Right atrium auricular region (tissue), 2 donors: Measurements from ENCODE around the gene ACOX2. TPM values are rescaled to one million over a fixed set of nuclear protein-coding genes. Genes with fewer than 3 reads are reported as not detected.

Experiments
- DNase-seq: peaks from one replicate; pipeline ENCODE4 v3.0.0-alpha.2; 2019; ENCODE audit warnings: low spot score
- H3K27ac ChIP-seq, 2 donors: fragments of 200-600 bp; sonication (generic); 1 replicate in 1 of 2; 2 replicates in 1 of 2; pipeline ENCODE4 v1.5.1; 2016 to 2019
- H3K27me3 ChIP-seq, 2 donors: fragments of 200-600 bp; sonication (generic); one replicate each; pipeline versions ENCODE4 v1.5.1 to v1.6.0; 2017 to 2019
- H3K36me3 ChIP-seq: fragments of 200-600 bp; sonication (generic); one replicate; pipeline ENCODE4 v1.5.1; 2016
- H3K4me1 ChIP-seq, 2 donors: fragments of 200-600 bp; sonication (generic); one replicate each; pipeline versions ENCODE4 v1.5.1 to v1.6.0; 2017 to 2019
- H3K4me3 ChIP-seq, 2 donors: fragments of 200-600 bp; sonication (generic); 1 replicate in 1 of 2; 2 replicates in 1 of 2; pipeline ENCODE4 v1.5.1; 2017 to 2019; ENCODE audit warnings: mild to moderate bottlenecking in 1 of 2, moderate library complexity in 1 of 2
- H3K9me3 ChIP-seq, 2 donors: fragments of 200-600 bp; sonication (generic); one replicate each; pipeline ENCODE4 v1.5.1; 2019
- total RNA-seq, 2 donors: library from RNA; depleted of rRNA; stranded (reverse); fragments of >200 nt; gene quantifications; one replicate each; pipeline ENCODE4 v1.1.0, GENCODE V29; 2016
- TF ChIP-seq, protein P1 (sequence below), 2 donors: fragments of 200-600 bp; sonication (generic); IDR thresholded peaks; one replicate each; pipeline ENCODE4 v1.5.1; 2019; ENCODE audit warnings: antibody characterized with exemption in 2 of 2

Gene ACOX2
- total RNA-seq, 2 donors from 2014 or later, result 11.5 to 30.2 TPM

DNA sequence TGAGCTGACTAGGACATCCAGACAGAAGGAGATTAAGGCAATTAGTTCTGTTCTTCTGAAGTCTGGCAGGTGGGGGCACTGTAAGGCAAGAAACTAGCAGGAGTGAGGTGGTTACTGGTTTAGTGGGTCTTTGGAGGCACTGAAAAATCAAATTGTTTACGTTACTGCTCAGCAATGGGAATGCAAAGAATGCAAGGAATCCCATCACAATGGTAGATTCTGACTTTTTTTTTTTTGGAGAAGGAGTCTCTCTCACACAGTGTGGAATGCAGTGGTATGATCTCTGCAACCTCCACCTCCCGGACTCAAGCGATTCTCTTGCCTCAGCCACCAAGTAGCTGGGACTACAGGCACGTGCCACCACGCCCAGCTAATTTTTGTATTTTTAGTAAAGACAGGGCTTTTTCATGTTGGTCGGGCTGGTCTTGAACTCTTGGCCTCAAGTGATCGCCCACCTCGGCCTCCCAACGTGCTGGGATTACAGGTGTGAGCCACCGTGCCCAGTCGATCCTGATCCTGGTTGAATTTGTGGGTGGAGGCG lies 23.9 kb upstream of the ACOX2 start:
- Histone ChIP-seq H3K4me1 (no peaks in the 10 kb centered on the region), H3K36me3 (peaks cover 2% of the 10 kb centered on the region), H3K27ac (no peak overlapping the region), H3K27me3 (no peaks in the 10 kb centered on the region), H3K4me3 (no peak overlapping the region), H3K9me3 (peaks cover 0 to 3% of the 10 kb centered on the region in 2 donors)
- peak; percentile 59 for DNase-seq
- TF ChIP-seq, protein P1, sequence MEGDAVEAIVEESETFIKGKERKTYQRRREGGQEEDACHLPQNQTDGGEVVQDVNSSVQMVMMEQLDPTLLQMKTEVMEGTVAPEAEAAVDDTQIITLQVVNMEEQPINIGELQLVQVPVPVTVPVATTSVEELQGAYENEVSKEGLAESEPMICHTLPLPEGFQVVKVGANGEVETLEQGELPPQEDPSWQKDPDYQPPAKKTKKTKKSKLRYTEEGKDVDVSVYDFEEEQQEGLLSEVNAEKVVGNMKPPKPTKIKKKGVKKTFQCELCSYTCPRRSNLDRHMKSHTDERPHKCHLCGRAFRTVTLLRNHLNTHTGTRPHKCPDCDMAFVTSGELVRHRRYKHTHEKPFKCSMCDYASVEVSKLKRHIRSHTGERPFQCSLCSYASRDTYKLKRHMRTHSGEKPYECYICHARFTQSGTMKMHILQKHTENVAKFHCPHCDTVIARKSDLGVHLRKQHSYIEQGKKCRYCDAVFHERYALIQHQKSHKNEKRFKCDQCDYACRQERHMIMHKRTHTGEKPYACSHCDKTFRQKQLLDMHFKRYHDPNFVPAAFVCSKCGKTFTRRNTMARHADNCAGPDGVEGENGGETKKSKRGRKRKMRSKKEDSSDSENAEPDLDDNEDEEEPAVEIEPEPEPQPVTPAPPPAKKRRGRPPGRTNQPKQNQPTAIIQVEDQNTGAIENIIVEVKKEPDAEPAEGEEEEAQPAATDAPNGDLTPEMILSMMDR (IDR thresholded peaks at IDR 0.05), result peak in 1 of 2 donors; percentile 38

DNA sequence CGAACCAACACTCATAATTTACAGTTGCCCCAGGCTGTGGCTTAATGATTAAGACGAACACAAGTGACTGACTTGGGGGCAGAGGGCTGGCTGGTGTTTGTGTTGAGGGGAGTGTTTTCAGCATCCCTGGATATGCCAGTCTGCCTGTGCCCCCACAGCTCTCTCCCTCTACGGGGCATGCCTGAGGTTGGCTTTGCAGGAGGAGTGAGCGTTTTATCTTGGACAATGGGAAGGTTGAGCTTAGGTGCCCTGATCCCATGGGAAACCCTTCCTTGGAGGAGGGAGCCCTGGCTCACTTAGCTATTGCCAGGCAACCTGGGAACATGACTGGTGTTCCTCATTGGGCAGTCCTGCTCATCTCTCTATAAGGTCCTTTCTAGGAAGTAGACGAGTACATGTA lies 22.6 kb upstream of the ACOX2 start:
- peaks cover 0 to 3% of the 10 kb centered on the region in 2 donors for H3K9me3 ChIP-seq
- no peak overlapping the region for H3K27ac ChIP-seq
- TF ChIP-seq, protein P1 (IDR thresholded peaks at IDR 0.05), result no peak
- H3K36me3 ChIP-seq, result no peaks in the 10 kb centered on the region
- no peak overlapping the region for H3K4me3 ChIP-seq
- DNase-seq, result peak; percentile 44
- H3K27me3 ChIP-seq, result no peaks in the 10 kb centered on the region
- H3K4me1 ChIP-seq, result no peaks in the 10 kb centered on the region

DNA sequence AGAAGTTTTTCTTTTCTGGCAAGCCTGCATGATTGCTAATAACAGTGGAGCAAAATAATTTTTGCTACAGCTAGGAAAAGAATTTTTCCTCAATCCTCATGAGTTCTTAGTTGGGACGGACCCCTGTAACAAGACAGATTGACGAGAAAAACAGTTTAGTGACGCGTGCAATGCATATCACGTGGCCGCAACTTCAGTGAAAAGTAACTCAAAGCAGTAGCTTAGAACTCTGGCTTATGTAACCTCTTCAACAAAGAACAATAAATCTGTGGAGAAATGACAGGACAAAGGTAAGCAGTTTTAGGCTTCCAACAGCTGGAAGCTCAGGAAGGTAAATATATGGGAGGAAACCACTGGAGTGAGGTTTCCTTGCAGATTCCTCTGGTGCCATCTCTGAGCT lies 20.5 kb upstream of the ACOX2 start:
- no peaks in the 10 kb centered on the region for H3K27me3 ChIP-seq
- H3K9me3 ChIP-seq, result no peaks in the 10 kb centered on the region
- no peaks in the 10 kb centered on the region for H3K4me1 ChIP-seq
- TF ChIP-seq, protein P1 (IDR thresholded peaks at IDR 0.05), result no peak
- no peak overlapping the region for H3K27ac ChIP-seq
- no peak for DNase-seq
- no peaks in the 10 kb centered on the region for H3K36me3 ChIP-seq
- no peak overlapping the region for H3K4me3 ChIP-seq

DNA sequence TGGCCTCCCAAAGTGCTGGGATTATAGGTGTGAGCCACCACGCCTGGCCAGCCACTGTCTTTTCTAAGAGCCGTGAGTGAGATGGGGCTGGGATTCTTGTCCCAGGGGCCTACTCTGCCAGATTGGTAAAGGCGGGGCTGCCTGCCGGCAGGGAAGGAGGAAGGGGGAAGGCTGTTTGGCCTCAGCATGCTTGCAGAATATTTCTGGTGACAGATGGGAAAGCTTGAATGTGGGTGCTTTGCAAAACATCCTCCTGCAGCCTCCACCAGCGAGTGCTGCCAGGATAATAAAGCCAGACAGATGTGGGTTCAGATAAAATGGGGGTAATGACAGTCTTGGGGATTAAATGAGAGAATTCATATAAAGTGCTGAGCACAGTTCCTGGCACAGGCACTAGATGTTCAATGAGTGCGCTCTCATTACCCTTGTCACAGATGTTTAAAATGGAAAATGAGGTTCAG lies 19.8 kb upstream of the ACOX2 start:
- Histone ChIP-seq H3K36me3 (no peaks in the 10 kb centered on the region), H3K4me3 (no peak overlapping the region), H3K27me3 (no peaks in the 10 kb centered on the region), H3K27ac (no peak overlapping the region), H3K9me3 (peaks cover 0 to 1% of the 10 kb centered on the region in 2 donors), H3K4me1 (no peaks in the 10 kb centered on the region)
- TF ChIP-seq, protein P1 (IDR thresholded peaks at IDR 0.05), result no peak
- no peak for DNase-seq

DNA sequence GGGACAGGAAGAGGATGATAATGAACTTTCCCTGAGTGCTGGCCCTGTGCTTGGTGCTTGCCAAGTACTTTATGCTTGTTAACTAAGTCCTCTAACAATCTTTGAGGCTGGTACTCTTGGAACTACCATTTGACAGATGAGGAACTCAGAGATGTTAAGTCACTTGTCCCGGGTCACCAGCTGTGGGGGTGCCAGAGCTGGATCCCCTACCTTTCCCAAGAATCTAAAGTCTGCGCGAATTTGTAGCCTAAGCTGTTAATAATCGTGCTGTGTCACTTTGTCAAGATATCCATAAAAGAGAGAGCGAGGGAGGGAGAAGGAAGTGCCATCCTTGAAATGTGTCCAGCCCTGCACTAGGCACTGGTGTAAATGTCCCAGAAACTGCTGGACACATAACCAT lies 19.0 kb upstream of the ACOX2 start:
- Histone ChIP-seq H3K27me3 (no peaks in the 10 kb centered on the region), H3K27ac (no peak overlapping the region)
- DNase-seq, result peak; percentile 49

More for the DNA sequence above, 19.0 kb upstream of the ACOX2 start:
- TF ChIP-seq, protein P1 (IDR thresholded peaks at IDR 0.05), result no peak
- H3K4me1 ChIP-seq, result no peaks in the 10 kb centered on the region
- no peak overlapping the region for H3K4me3 ChIP-seq
- H3K9me3 ChIP-seq, result peaks cover 0 to 8% of the 10 kb centered on the region in 2 donors
- no peaks in the 10 kb centered on the region for H3K36me3 ChIP-seq
